Neural cell (in vitro differentiated cells): Measurements from ENCODE around the gene AHRR.

Experiments used
- CTCF ChIP-seq: fragments of 450-650 bp; IDR thresholded peaks from 2 replicates; pipeline ENCODE4 v1.5.1; 2014; ENCODE audit warnings: antibody characterized with exemption, mild to moderate bottlenecking, moderate library complexity; ENCODE audit not compliant: poor library complexity, severe bottlenecking
- EP300 ChIP-seq: fragments of 450-650 bp; conservative IDR thresholded peaks from 2 replicates; pipeline ENCODE4 v1.6.1; 2014; ENCODE audit warnings: antibody characterized with exemption, mild to moderate bottlenecking, moderate library complexity; ENCODE audit not compliant: poor library complexity, severe bottlenecking
- POLR2AphosphoS5 ChIP-seq: IDR thresholded peaks from 2 replicates; pipeline ENCODE4 v1.6.1; 2012
- RAD21 ChIP-seq: fragments of 450-650 bp; conservative IDR thresholded peaks from 2 replicates; pipeline ENCODE4 v1.6.1; 2014; ENCODE audit warnings: antibody characterized with exemption, mild to moderate bottlenecking, moderate library complexity
- SMC3 ChIP-seq: fragments of 450-650 bp; conservative IDR thresholded peaks from 2 replicates; pipeline ENCODE4 v1.6.1; 2014; ENCODE audit warnings: antibody characterized with exemption, mild to moderate bottlenecking, moderate library complexity; ENCODE audit not compliant: poor library complexity

GRCh38 chr5:375336-375920 lies 53.9 kb downstream of the AHRR start:
- no peak for TF ChIP-seq CTCF
- TF ChIP-seq POLR2AphosphoS5: no peak
- TF ChIP-seq RAD21: no peak
- TF ChIP-seq SMC3: no peak
- no peak for TF ChIP-seq EP300
